GM18858 (cell line): ENCODE results near the gene ZNF576.
"Not testable (repeated sequence)": the region's sequence is repeated elsewhere in the genome, so short reads cannot be mapped to it uniquely, and the experiment has no call there.

ENCODE experiments used
- ATAC-seq: cut with Tn5 transposase; IDR thresholded peaks from one replicate; pipeline ENCODE4 v1.9.1; 2021; ENCODE audit not compliant: unreplicated experiment

The ZNF576 gene

GRCh38 chr19:43644181-43644580, 47.8 kb downstream of the ZNF576 start:
- ATAC-seq: no peak

- ATAC-seq: no peak
Observed at GRCh38 chr19:43648633-43649032, 52.2 kb downstream of the ZNF576 start.

GRCh38 chr19:43649514-43649913, 53.1 kb downstream of the ZNF576 start:
- no peak for ATAC-seq

- ATAC-seq: not testable (repeated sequence)
Observed at GRCh38 chr19:43650276-43650675, 53.9 kb downstream of the ZNF576 start.
